HepG2 (cell line): Measurements from ENCODE around the gene ZSCAN1. TPM values are rescaled to one million over a fixed set of nuclear protein-coding genes. Genes with fewer than 3 reads are reported as not detected.

Source experiments
- ATAC-seq: fragments of 200-7000 bp; cut with Tn5 transposase; 3 replicates; pipeline ENCODE4 v1.9.1; 2020; ENCODE audit warnings: mild to moderate bottlenecking, moderate library complexity
- BruUV-seq: library from RNA; stranded (reverse); fragments of 400-500 nt; replicated peaks from 2 replicates; lab custom pipeline; 2021; lab: Mats Ljungman, UMichigan
- CTCF ChIA-PET: fragments of 300-600 bp; formaldehyde crosslinking; extraction: SDS; loops from one replicate; lab custom pipeline; 2021; ENCODE audit warnings: low total read pairs, inconsistent platforms, low intra/inter-chr PET ratio; lab: Yijun Ruan, JAX
- POLR2A ChIA-PET: fragments of 350-600 bp; sonication (Branson Sonifier 250); formaldehyde crosslinking; loops from one replicate; lab custom pipeline; 2020; ENCODE audit warnings: antibody characterized with exemption, inconsistent platforms; lab: Yijun Ruan, JAX
- DNase-seq: peaks from one replicate; pipeline ENCODE4 v3.0.0-alpha.2; 2015; ENCODE audit warnings: low spot score
- FAIRE-seq: peaks from 3 replicates; lab custom pipeline; 2011; peaks lifted over from hg19 to GRCh38; lab: Jason Lieb, UNC
- H2AFZ ChIP-seq: one replicate; pipeline ENCODE4 v1.6.1; 2011; ENCODE audit warnings: low read length, inconsistent platforms
- H3K27ac ChIP-seq: fragments of 300-600 bp; 3 replicates; pipeline ENCODE4 v1.8.0; 2011; ENCODE audit warnings: mixed run types, mild to moderate bottlenecking, mixed read lengths, low read length, inconsistent platforms; ENCODE audit not compliant: insufficient read depth; ENCODE audit errors: extremely low read length
- H3K27me3 ChIP-seq, 2 experiments: fragments of 200-600 bp in 1 of 2; 2 replicates in 1 of 2; 3 replicates in 1 of 2; pipeline versions ENCODE4 v1.6.0 to v1.8.0; 2011; ENCODE audit warnings: low read length in 2 of 2, mild to moderate bottlenecking in 2 of 2, moderate library complexity in 2 of 2, inconsistent platforms in 1 of 2; ENCODE audit not compliant: insufficient read depth in 2 of 2, control insufficient read depth in 1 of 2
- H3K36me3 ChIP-seq, 2 experiments: fragments of 200-600 bp in 1 of 2; replicated peaks in 1 of 2; 2 replicates in 1 of 2; 3 replicates in 1 of 2; pipeline versions ENCODE4 v1.5.1 to v1.8.0; 2011; ENCODE audit warnings: low read length in 2 of 2, inconsistent platforms in 1 of 2; ENCODE audit not compliant: insufficient read depth in 2 of 2, control insufficient read depth in 1 of 2
- H3K4me1 ChIP-seq: 2 replicates; pipeline ENCODE4 v1.5.1; 2012; ENCODE audit warnings: low read length, inconsistent platforms; ENCODE audit not compliant: insufficient read depth
- H3K4me2 ChIP-seq: 2 replicates; pipeline ENCODE4 v1.6.0; 2011; ENCODE audit warnings: low read depth, low read length, inconsistent platforms
- H3K4me3 ChIP-seq, 3 experiments: fragments of 200-600 bp in 1 of 3; sonication (generic), shearing (Covaris generic) in 1 of 3; replicated peaks in 1 of 3; 2 replicates each; pipeline ENCODE4 v1.5.1; 2011 to 2016; ENCODE audit warnings: low read length in 3 of 3, inconsistent platforms in 2 of 3, low read depth in 2 of 3, mild to moderate bottlenecking in 2 of 3, control low read depth in 1 of 3, mixed read lengths in 1 of 3; ENCODE audit not compliant: insufficient read depth in 1 of 3
- H3K79me2 ChIP-seq: one replicate; pipeline ENCODE4 v1.6.1; 2011; ENCODE audit warnings: low read length, inconsistent platforms; ENCODE audit not compliant: insufficient read depth
- H3K9ac ChIP-seq: 2 replicates; pipeline ENCODE4 v1.6.0; 2011; ENCODE audit warnings: mild to moderate bottlenecking, low read depth, low read length, inconsistent platforms; ENCODE audit not compliant: insufficient read depth
- H3K9me3 ChIP-seq: 2 replicates; pipeline ENCODE4 v1.5.1; 2012; ENCODE audit warnings: mild to moderate bottlenecking, low read length
- H4K20me1 ChIP-seq: 2 replicates; pipeline ENCODE4 v1.6.0; 2011; ENCODE audit warnings: inconsistent platforms, mild to moderate bottlenecking, low read length, moderate library complexity; ENCODE audit not compliant: insufficient read depth
- JUN ChIP-seq: sonication (generic); formaldehyde crosslinking; IDR thresholded peaks from 2 replicates; pipeline ENCODE4 v1.4.0; 2020; ENCODE audit warnings: mild to moderate bottlenecking, missing genetic modification reagents
- ZNF547 ChIP-seq: sonication (generic); formaldehyde crosslinking; IDR thresholded peaks from 2 replicates; pipeline ENCODE4 v1.5.1; 2020; ENCODE audit warnings: mild to moderate bottlenecking, missing genetic modification reagents
- WGBS: methylation state at CpG from one replicate; pipeline ENCODE4 v1.1.6; 2017; ENCODE audit warnings: low lambda C conversion rate; 5-methylcytosine and 5-hydroxymethylcytosine counted together
- in situ Hi-C: cut with HindIII; loops from 2 replicates; pipeline ENCODE4 v1.10.0; 2017; ENCODE audit warnings: low pct_unique_long_range_greater_than_20kb; ENCODE audit not compliant: extremely low pct_ligation_motif_present
- intact Hi-C: fragments of 100-400 bp; cut with micrococcal nuclease; formaldehyde crosslinking; loops from one replicate; pipeline ENCODE4 v1.10.0; 2022; ENCODE audit not compliant: unreplicated experiment
- polyA plus RNA-seq, 8 experiments: library from polyadenylated mRNA; depleted of rRNA in 3 of 8; stranded (reverse) in 7 of 8; unstranded in 1 of 8; fragments of >200 nt; fragmentation: Illumina TruSeq in 4 of 8; extraction: Trizol in 4 of 8; gene quantifications; 2 replicates each; pipeline versions ENCODE4 v1.2.1 to v1.2.3, GENCODE V29; 2011 to 2016; ENCODE audit warnings: low read depth in 4 of 8, missing spikeins in 1 of 8, mixed read lengths in 1 of 8; ENCODE audit not compliant: insufficient read depth in 1 of 8
- total RNA-seq, 5 experiments: library from RNA; depleted of rRNA; stranded (reverse); fragments of >200 nt; fragmentation: Illumina TruSeq; extraction: Trizol; gene quantifications; 2 replicates each; pipeline ENCODE4 v1.2.3, GENCODE V29; 2016; ENCODE audit warnings: low read depth in 1 of 5
- TF ChIP-seq, protein P1 (sequence below): sonication (generic); formaldehyde crosslinking; IDR thresholded peaks from 2 replicates; pipeline ENCODE4 v1.4.0; 2020; ENCODE audit warnings: mild to moderate bottlenecking, missing genetic modification reagents
- TF ChIP-seq, protein P2 (sequence below): sonication (generic); formaldehyde crosslinking; IDR thresholded peaks from 2 replicates; pipeline ENCODE4 v1.4.0; 2020; ENCODE audit warnings: missing genetic modification reagents
- TF ChIP-seq, protein P3 (sequence below): sonication (generic); formaldehyde crosslinking; IDR thresholded peaks from 2 replicates; pipeline ENCODE4 v1.4.0; 2020; ENCODE audit warnings: mild to moderate bottlenecking, missing genetic modification reagents
- TF ChIP-seq, protein P4 (sequence below): sonication (generic); formaldehyde crosslinking; IDR thresholded peaks from one replicate; pipeline ENCODE4 v1.5.1; 2020; ENCODE audit warnings: mild to moderate bottlenecking, missing genetic modification reagents; ENCODE audit errors: not compliant biosample characterization
- TF ChIP-seq, protein P5 (sequence below): sonication (generic); formaldehyde crosslinking; IDR thresholded peaks from 2 replicates; pipeline ENCODE4 v1.4.0; 2020; ENCODE audit warnings: low read depth, mild to moderate bottlenecking, missing genetic modification reagents

ZSCAN1 gene
- total and polyA plus RNA-seq, 2 of the 13 experiments (the other 11 are each of a cell fraction or from before 2014, with no cell fraction given) = not detected

DNA sequence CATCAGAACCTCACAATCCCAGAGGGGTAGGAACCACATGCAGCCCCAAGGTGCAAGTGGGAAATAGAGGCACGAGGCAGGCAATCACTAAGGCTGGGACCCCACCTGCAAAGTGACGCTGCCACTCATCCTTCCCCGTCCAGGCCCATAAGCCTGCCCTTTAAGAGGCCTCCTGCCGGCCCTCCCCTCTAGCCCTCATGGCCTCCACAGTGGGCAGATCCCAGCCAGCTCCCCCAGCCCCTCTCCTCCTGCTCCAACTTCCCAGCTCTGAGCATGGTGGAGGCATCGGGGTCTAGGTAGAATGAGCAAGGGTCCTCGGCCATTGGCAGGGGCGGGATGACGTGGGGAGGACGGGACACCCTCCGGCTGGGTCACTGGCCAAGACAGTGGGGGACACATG lies 61.5 kb downstream of the ZSCAN1 start (continued):
- TF ChIP-seq, protein P1, sequence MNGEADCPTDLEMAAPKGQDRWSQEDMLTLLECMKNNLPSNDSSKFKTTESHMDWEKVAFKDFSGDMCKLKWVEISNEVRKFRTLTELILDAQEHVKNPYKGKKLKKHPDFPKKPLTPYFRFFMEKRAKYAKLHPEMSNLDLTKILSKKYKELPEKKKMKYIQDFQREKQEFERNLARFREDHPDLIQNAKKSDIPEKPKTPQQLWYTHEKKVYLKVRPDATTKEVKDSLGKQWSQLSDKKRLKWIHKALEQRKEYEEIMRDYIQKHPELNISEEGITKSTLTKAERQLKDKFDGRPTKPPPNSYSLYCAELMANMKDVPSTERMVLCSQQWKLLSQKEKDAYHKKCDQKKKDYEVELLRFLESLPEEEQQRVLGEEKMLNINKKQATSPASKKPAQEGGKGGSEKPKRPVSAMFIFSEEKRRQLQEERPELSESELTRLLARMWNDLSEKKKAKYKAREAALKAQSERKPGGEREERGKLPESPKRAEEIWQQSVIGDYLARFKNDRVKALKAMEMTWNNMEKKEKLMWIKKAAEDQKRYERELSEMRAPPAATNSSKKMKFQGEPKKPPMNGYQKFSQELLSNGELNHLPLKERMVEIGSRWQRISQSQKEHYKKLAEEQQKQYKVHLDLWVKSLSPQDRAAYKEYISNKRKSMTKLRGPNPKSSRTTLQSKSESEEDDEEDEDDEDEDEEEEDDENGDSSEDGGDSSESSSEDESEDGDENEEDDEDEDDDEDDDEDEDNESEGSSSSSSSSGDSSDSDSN (CRISPR knock-in tag) = no peak

DNA sequence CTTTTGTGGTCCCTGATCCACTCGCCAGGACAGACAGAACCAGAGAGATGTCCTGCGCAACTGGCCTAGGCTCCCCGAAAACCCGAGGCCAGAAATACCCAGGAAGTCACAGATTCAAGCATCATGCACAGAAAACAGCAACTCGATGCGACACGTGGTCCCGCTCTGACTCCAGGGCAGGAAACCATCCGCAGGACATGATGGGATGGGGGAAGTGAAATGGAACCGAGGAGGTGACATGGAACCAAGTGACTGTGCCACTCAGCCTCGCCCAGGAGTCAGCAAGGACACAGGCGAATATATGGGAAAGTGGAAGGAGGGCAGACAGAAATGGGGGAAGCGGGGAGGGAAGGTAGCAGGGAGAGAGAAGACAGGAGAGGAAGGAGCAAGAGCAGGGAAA lies 63.1 kb downstream of the ZSCAN1 start:
- H3K79me2 ChIP-seq = no peaks in the 10 kb centered on the region
- H3K9me3 ChIP-seq = peaks cover 87% of the 10 kb centered on the region
- no peak overlapping the region for H3K9ac ChIP-seq
- H3K27me3 ChIP-seq = no peaks in the 10 kb centered on the region
- in situ Hi-C loops (no loop called here), intact Hi-C loops (no loop called here)
- H4K20me1 ChIP-seq = no peaks in the 10 kb centered on the region
- H3K4me2 ChIP-seq = no peak overlapping the region
- ChIA-PET POLR2A (no interaction called here), CTCF (no interaction called here)
- H3K4me1 ChIP-seq = no peaks in the 10 kb centered on the region
- no peak overlapping the region for H3K27ac ChIP-seq
- DNase-seq (no peak), FAIRE-seq (no peak), ATAC-seq (no peak)
- H2AFZ ChIP-seq = no peak overlapping the region
- no peak overlapping the region for H3K4me3 ChIP-seq
- no TSS peak for BruUV-seq
- WGBS = 57% methylated on average over 13 of the region's 13 CpGs
- H3K36me3 ChIP-seq = no peaks in the 10 kb centered on the region
- TF ChIP-seq, protein P2, sequence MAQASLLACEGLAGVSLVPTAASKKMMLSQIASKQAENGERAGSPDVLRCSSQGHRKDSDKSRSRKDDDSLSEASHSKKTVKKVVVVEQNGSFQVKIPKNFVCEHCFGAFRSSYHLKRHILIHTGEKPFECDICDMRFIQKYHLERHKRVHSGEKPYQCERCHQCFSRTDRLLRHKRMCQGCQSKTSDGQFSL (CRISPR knock-in tag) = no peak
- TF ChIP-seq, protein P3, sequence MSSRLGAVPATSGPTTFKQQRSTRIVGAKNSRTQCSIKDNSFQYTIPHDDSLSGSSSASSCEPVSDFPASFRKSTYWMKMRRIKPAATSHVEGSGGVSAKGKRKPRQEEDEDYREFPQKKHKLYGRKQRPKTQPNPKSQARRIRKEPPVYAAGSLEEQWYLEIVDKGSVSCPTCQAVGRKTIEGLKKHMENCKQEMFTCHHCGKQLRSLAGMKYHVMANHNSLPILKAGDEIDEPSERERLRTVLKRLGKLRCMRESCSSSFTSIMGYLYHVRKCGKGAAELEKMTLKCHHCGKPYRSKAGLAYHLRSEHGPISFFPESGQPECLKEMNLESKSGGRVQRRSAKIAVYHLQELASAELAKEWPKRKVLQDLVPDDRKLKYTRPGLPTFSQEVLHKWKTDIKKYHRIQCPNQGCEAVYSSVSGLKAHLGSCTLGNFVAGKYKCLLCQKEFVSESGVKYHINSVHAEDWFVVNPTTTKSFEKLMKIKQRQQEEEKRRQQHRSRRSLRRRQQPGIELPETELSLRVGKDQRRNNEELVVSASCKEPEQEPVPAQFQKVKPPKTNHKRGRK (CRISPR knock-in tag) = no peak
- TF ChIP-seq ZNF547 (CRISPR knock-in tag) = no peak
- TF ChIP-seq, protein P4, sequence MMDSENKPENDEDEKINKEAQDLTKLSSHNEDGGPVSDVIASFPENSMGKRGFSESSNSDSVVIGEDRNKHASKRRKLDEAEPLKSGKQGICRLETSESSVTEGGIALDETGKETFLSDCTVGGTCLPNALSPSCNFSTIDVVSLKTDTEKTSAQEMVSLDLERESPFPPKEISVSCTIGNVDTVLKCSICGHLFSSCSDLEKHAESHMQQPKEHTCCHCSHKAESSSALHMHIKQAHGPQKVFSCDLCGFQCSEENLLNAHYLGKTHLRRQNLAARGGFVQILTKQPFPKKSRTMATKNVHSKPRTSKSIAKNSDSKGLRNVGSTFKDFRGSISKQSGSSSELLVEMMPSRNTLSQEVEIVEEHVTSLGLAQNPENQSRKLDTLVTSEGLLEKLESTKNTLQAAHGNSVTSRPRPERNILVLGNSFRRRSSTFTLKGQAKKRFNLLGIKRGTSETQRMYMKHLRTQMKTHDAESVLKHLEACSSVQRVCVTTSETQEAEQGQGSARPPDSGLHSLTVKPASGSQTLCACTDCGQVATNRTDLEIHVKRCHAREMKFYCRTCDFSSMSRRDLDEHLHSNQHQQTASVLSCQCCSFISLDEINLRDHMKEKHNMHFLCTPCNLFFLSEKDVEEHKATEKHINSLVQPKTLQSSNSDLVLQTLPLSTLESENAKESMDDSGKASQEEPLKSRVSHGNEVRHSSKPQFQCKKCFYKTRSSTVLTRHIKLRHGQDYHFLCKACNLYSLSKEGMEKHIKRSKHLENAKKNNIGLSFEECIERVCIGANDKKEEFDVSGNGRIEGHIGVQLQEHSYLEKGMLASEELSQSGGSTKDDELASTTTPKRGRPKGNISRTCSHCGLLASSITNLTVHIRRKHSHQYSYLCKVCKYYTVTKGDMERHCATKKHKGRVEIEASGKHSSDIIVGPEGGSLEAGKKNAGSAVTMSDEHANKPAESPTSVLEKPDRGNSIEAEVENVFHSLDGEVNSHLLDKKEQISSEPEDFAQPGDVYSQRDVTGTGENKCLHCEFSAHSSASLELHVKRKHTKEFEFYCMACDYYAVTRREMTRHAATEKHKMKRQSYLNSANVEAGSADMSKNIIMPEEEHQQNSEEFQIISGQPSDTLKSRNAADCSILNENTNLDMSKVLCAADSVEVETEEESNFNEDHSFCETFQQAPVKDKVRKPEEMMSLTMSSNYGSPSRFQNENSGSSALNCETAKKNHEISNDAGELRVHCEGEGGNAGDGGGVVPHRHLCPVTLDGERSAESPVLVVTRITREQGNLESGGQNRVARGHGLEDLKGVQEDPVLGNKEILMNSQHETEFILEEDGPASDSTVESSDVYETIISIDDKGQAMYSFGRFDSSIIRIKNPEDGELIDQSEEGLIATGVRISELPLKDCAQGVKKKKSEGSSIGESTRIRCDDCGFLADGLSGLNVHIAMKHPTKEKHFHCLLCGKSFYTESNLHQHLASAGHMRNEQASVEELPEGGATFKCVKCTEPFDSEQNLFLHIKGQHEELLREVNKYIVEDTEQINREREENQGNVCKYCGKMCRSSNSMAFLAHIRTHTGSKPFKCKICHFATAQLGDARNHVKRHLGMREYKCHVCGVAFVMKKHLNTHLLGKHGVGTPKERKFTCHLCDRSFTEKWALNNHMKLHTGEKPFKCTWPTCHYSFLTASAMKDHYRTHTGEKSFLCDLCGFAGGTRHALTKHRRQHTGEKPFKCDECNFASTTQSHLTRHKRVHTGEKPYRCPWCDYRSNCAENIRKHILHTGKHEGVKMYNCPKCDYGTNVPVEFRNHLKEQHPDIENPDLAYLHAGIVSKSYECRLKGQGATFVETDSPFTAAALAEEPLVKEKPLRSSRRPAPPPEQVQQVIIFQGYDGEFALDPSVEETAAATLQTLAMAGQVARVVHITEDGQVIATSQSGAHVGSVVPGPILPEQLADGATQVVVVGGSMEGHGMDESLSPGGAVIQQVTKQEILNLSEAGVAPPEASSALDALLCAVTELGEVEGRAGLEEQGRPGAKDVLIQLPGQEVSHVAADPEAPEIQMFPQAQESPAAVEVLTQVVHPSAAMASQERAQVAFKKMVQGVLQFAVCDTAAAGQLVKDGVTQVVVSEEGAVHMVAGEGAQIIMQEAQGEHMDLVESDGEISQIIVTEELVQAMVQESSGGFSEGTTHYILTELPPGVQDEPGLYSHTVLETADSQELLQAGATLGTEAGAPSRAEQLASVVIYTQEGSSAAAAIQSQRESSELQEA (CRISPR knock-in tag) = no peak
- TF ChIP-seq JUN (CRISPR knock-in tag) = no peak
- TF ChIP-seq, protein P5, sequence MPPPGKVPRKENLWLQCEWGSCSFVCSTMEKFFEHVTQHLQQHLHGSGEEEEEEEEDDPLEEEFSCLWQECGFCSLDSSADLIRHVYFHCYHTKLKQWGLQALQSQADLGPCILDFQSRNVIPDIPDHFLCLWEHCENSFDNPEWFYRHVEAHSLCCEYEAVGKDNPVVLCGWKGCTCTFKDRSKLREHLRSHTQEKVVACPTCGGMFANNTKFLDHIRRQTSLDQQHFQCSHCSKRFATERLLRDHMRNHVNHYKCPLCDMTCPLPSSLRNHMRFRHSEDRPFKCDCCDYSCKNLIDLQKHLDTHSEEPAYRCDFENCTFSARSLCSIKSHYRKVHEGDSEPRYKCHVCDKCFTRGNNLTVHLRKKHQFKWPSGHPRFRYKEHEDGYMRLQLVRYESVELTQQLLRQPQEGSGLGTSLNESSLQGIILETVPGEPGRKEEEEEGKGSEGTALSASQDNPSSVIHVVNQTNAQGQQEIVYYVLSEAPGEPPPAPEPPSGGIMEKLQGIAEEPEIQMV (CRISPR knock-in tag) = no peak
